Upper lobe of left lung (tissue), 4 donors: ENCODE data around the gene JMJD8.

ENCODE experiments used
- CTCF ChIP-seq, 6 experiments: fragments of 450-650 bp in 4 of 6; fragments of 200-600 bp in 2 of 6; sonication (generic) in 2 of 6; IDR thresholded peaks; one replicate each; pipeline ENCODE4 v1.5.1; 2016 to 2019; ENCODE audit warnings: antibody characterized with exemption in 6 of 6
- EP300 ChIP-seq, 4 donors: sonication (generic); formaldehyde crosslinking; IDR thresholded peaks; one replicate each; pipeline ENCODE4 v1.5.1; 2017; ENCODE audit warnings: antibody characterized with exemption in 4 of 4, control low read depth in 2 of 4
- POLR2A ChIP-seq, 4 donors: fragments of 450-650 bp; IDR thresholded peaks; one replicate each; pipeline ENCODE4 v1.5.1; 2016 to 2017; ENCODE audit warnings: antibody characterized with exemption in 4 of 4, mild to moderate bottlenecking in 2 of 4
- POLR2AphosphoS5 ChIP-seq, 2 donors: sonication (generic); formaldehyde crosslinking; IDR thresholded peaks; one replicate each; pipeline ENCODE4 v1.5.1; 2017; ENCODE audit warnings: antibody characterized with exemption in 2 of 2

GRCh38 chr16:728131-728889 lies 44.2 kb upstream of the JMJD8 start:
- TF ChIP-seq CTCF (IDR thresholded peaks at IDR 0.05) (no peak), POLR2A (IDR thresholded peaks at IDR 0.05) (peak in 1 of 4 donors; percentile 30), POLR2AphosphoS5 (IDR thresholded peaks at IDR 0.05) (peak in 1 of 2 donors; percentile 16), EP300 (IDR thresholded peaks at IDR 0.05) (no peak)
